PFSK-1 (cell line): ENCODE data around the gene PLAU.

Experiments
- FOXP2 ChIP-seq: optimal IDR thresholded peaks from 2 replicates; pipeline ENCODE3; 2011; ENCODE audit warnings: borderline replicate concordance, control low read depth, inconsistent platforms; ENCODE audit not compliant: insufficient read depth; ENCODE audit errors: extremely low read length, extremely low read depth
- POLR2AphosphoS5 ChIP-seq: IDR thresholded peaks from 2 replicates; pipeline ENCODE4 v1.6.1; 2012; ENCODE audit warnings: low read depth, mild to moderate bottlenecking, control low read depth, low read length, moderate library complexity
- REST ChIP-seq, 2 experiments: IDR thresholded peaks; 2 replicates each; pipeline versions ENCODE4 v1.6.1 to v1.8.0; 2011 to 2012; ENCODE audit warnings: low read depth in 2 of 2, low read length in 2 of 2, control low read depth in 1 of 2, inconsistent platforms in 1 of 2, mild to moderate bottlenecking in 1 of 2, moderate library complexity in 1 of 2; ENCODE audit not compliant: insufficient read depth in 1 of 2
- SIN3A ChIP-seq: IDR thresholded peaks from 2 replicates; pipeline ENCODE4 v1.6.1; 2012; ENCODE audit warnings: mild to moderate bottlenecking, low read length, moderate library complexity, borderline replicate concordance; ENCODE audit not compliant: insufficient read depth
- TAF1 ChIP-seq: IDR thresholded peaks from 2 replicates; pipeline ENCODE4 v1.6.1; 2012; ENCODE audit warnings: low read length, control low read depth, borderline replicate concordance; ENCODE audit not compliant: insufficient read depth

PLAU gene

GRCh38 chr10:73865107-73865458 lies 45.8 kb upstream of the PLAU start:
- TF ChIP-seq FOXP2 = no peak
- no peak for TF ChIP-seq SIN3A
- TF ChIP-seq TAF1 = no peak
- no peak for TF ChIP-seq POLR2AphosphoS5
- no peak for TF ChIP-seq REST (IDR thresholded peaks at IDR 0.05; ENCODE audit: insufficient read depth in 1 of 2, low read depth in 2 of 2, low read length in 2 of 2)

- TF ChIP-seq TAF1 = no peak
- TF ChIP-seq REST (IDR thresholded peaks at IDR 0.05; ENCODE audit: insufficient read depth in 1 of 2, low read depth in 2 of 2, low read length in 2 of 2) = no peak
- no peak for TF ChIP-seq SIN3A
- TF ChIP-seq FOXP2 = no peak
- no peak for TF ChIP-seq POLR2AphosphoS5
Measured at GRCh38 chr10:73865459-73866442, 45.2 kb upstream of the PLAU start.

GRCh38 chr10:73866621-73867020 lies 44.3 kb upstream of the PLAU start:
- TF ChIP-seq TAF1 (no peak), REST (IDR thresholded peaks at IDR 0.05; ENCODE audit: insufficient read depth in 1 of 2, low read depth in 2 of 2, low read length in 2 of 2) (no peak), POLR2AphosphoS5 (no peak), FOXP2 (no peak), SIN3A (no peak)

- TF ChIP-seq REST (IDR thresholded peaks at IDR 0.05; ENCODE audit: insufficient read depth in 1 of 2, low read depth in 2 of 2, low read length in 2 of 2) (no peak), SIN3A (no peak), POLR2AphosphoS5 (no peak), FOXP2 (no peak), TAF1 (no peak)
Measured at GRCh38 chr10:73867126-73867807, 43.7 kb upstream of the PLAU start.
